GM12878 (cell line): ENCODE data around the gene NFATC3.

Experiments
- ATF2 ChIP-seq: IDR thresholded peaks from 2 replicates; pipeline ENCODE4 v1.6.1; 2012; ENCODE audit warnings: low read length, inconsistent platforms
- CTCF ChIP-seq, 3 experiments: IDR thresholded peaks in 2 of 3; conservative IDR thresholded peaks in 1 of 3; 2 replicates each; pipeline ENCODE4 v1.5.1; 2011; ENCODE audit warnings: low read depth in 3 of 3, low read length in 3 of 3, mild to moderate bottlenecking in 3 of 3, control low read depth in 2 of 3, moderate library complexity in 2 of 3, inconsistent platforms in 1 of 3, mixed read lengths in 1 of 3; ENCODE audit not compliant: control insufficient read depth in 2 of 3, insufficient read depth in 1 of 3; ENCODE audit errors: extremely low read depth in 1 of 3
- MTA3 ChIP-seq: IDR thresholded peaks from 2 replicates; pipeline ENCODE4 v1.6.1; 2012; ENCODE audit warnings: low read length, inconsistent platforms, borderline replicate concordance
- NFYB ChIP-seq: IDR thresholded peaks from 2 replicates; pipeline ENCODE4 v1.6.1; 2011; ENCODE audit warnings: low read depth, mild to moderate bottlenecking, low read length, improper control_type of control experiment, moderate library complexity; ENCODE audit not compliant: insufficient read depth
- REST ChIP-seq: IDR thresholded peaks from 2 replicates; pipeline ENCODE4 v1.6.1; 2012; ENCODE audit warnings: mild to moderate bottlenecking, low read depth, low read length
- SMARCA5 ChIP-seq: fragments of 450-650 bp; IDR thresholded peaks from 2 replicates; pipeline ENCODE4 v1.6.1; 2017; ENCODE audit warnings: mild to moderate bottlenecking
- SMC3 ChIP-seq: IDR thresholded peaks from 2 replicates; pipeline ENCODE4 v1.6.1; 2011; ENCODE audit warnings: low read length, improper control_type of control experiment, borderline replicate concordance
- TCF7 ChIP-seq: IDR thresholded peaks from 2 replicates; pipeline ENCODE4 v1.6.1; 2014; ENCODE audit warnings: antibody characterized with exemption, borderline replicate concordance
- TF ChIP-seq, protein P1 (sequence below): IDR thresholded peaks from 2 replicates; pipeline ENCODE4 v1.6.1; 2012; ENCODE audit warnings: low read depth, low read length, improper control_type of control experiment
- TF ChIP-seq, protein P2 (sequence below): IDR thresholded peaks from 2 replicates; pipeline ENCODE4 v1.6.1; 2011; ENCODE audit warnings: mild to moderate bottlenecking, low read depth, low read length, moderate library complexity; ENCODE audit not compliant: insufficient replicate concordance

- TF ChIP-seq SMC3 (no peak), NFYB (no peak), CTCF (IDR thresholded peaks at IDR 0.05 in 2 of 3, conservative IDR thresholded peaks at IDR 0.05 in 1 of 3; ENCODE audit: control insufficient read depth in 2 of 3, extremely low read depth in 1 of 3, insufficient read depth in 1 of 3, low read depth in 3 of 3, low read length in 3 of 3) (no peak), REST (no peak), MTA3 (no peak), SMARCA5 (no peak), TCF7 (no peak), ATF2 (no peak)
- TF ChIP-seq, protein P1, sequence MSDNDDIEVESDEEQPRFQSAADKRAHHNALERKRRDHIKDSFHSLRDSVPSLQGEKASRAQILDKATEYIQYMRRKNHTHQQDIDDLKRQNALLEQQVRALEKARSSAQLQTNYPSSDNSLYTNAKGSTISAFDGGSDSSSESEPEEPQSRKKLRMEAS, result no peak
- TF ChIP-seq, protein P2, sequence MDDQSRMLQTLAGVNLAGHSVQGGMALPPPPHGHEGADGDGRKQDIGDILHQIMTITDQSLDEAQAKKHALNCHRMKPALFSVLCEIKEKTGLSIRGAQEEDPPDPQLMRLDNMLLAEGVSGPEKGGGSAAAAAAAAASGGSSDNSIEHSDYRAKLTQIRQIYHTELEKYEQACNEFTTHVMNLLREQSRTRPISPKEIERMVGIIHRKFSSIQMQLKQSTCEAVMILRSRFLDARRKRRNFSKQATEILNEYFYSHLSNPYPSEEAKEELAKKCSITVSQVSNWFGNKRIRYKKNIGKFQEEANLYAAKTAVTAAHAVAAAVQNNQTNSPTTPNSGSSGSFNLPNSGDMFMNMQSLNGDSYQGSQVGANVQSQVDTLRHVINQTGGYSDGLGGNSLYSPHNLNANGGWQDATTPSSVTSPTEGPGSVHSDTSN, result no peak
Observed at GRCh38 chr16:68136515-68136914, 51.3 kb downstream of the NFATC3 start.
